NT2/D1 (cell line): ENCODE measurements around the gene MYH7.

Experiments used
- SUZ12 ChIP-seq: IDR thresholded peaks from 2 replicates; pipeline ENCODE4 v1.6.1; 2011; ENCODE audit not compliant: insufficient read length, insufficient read depth; ENCODE audit errors: extremely low read depth
- YY1 ChIP-seq: IDR thresholded peaks from 2 replicates; pipeline ENCODE4 v1.6.1; 2011; ENCODE audit not compliant: insufficient read length, insufficient read depth
- ZNF274 ChIP-seq: IDR thresholded peaks from 2 replicates; pipeline ENCODE4 v1.6.1; 2011; ENCODE audit warnings: mild to moderate bottlenecking, low read depth, low read length

DNA sequence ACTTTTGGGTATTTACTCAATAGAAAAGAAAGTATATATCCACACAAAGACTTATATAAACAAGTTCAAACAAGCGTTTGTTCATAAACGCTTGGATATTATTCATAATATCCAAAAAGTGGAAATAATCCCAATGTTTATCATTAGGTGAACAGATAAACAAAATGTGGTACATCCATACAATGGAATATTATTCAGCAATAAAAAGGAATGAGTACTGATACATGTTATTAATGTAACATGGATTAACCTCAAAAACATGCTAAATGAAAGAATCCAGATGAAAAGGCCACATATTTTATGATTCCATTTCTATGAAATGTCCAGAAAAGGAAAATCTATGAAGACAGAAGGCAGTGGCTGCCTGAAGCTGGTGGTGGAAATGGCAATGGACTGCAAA lies 16.8 kb upstream of the MYH7 start:
- TF ChIP-seq SUZ12 (no peak), ZNF274 (no peak), YY1 (no peak)
